Cerebellar nuclear complex (tissue), 1 donor: ENCODE data around the gene PIGR.
"Not testable (repeated sequence)": the region's sequence is repeated elsewhere in the genome, so short reads cannot be mapped to it uniquely, and the experiment has no call there.

Source experiments
- DNase-seq, 2 experiments: peaks; one replicate each; lab custom pipeline; 2025; lab: John Stamatoyannopoulos, UW

The PIGR gene

GRCh38 chr1:206933333-206933945, 12.8 kb downstream of the PIGR start:
- no peak for DNase-seq

- DNase-seq, result no peak
These were observed 14.1 kb downstream of the PIGR start for GRCh38 chr1:206932177-206932576.

- no peak for DNase-seq
These were observed 14.6 kb downstream of the PIGR start for GRCh38 chr1:206931709-206932108.

GRCh38 chr1:206930210-206930798, 16.0 kb downstream of the PIGR start:
- no peak for DNase-seq

GRCh38 chr1:206929524-206929923, 16.7 kb downstream of the PIGR start:
- no peak for DNase-seq

GRCh38 chr1:206926286-206926685, 20.0 kb downstream of the PIGR start:
- peak; percentile 6 to 30 for DNase-seq

GRCh38 chr1:206925106-206925736, 21.0 kb downstream of the PIGR start:
- DNase-seq, result no peak

GRCh38 chr1:206924592-206925105, 21.6 kb downstream of the PIGR start:
- DNase-seq, result no peak

GRCh38 chr1:206923961-206924557, 22.2 kb downstream of the PIGR start:
- not testable (repeated sequence) for DNase-seq

- DNase-seq, result no peak
These were observed 23.0 kb downstream of the PIGR start for GRCh38 chr1:206923009-206923960.

GRCh38 chr1:206922524-206922923, 23.7 kb downstream of the PIGR start:
- no peak for DNase-seq

- no peak for DNase-seq
These were observed 24.4 kb downstream of the PIGR start, which contains the start of gene FCMR for GRCh38 chr1:206921772-206922265. Gene FCMR, minus strand, starts transcription at chr1:206921941. Its CDS starts 87 bp downstream, at chr1:206921854.

- no peak for DNase-seq
These were observed 28.2 kb downstream of the PIGR start for GRCh38 chr1:206918076-206918475.

GRCh38 chr1:206916000-206916709, 30.1 kb downstream of the PIGR start:
- DNase-seq, result no peak

- no peak for DNase-seq
These were observed 31.1 kb downstream of the PIGR start for GRCh38 chr1:206915030-206915735.

GRCh38 chr1:206913766-206914537, 32.3 kb downstream of the PIGR start:
- DNase-seq, result no peak

- DNase-seq, result peak; percentile 19 to 77
These were observed 33.7 kb downstream of the PIGR start for GRCh38 chr1:206912445-206913095.

- DNase-seq, result no peak
These were observed 35.1 kb downstream of the PIGR start for GRCh38 chr1:206911064-206911663.
